ENCODE results near the gene RAPGEF1. TPM values are rescaled to one million over a fixed set of nuclear protein-coding genes. Genes with fewer than 3 reads are reported as not detected.

Gene RAPGEF1
- total RNA-seq, 4 donors from 2014 or later, result 37.5 to 89.0 (median 62.8) TPM

DNA sequence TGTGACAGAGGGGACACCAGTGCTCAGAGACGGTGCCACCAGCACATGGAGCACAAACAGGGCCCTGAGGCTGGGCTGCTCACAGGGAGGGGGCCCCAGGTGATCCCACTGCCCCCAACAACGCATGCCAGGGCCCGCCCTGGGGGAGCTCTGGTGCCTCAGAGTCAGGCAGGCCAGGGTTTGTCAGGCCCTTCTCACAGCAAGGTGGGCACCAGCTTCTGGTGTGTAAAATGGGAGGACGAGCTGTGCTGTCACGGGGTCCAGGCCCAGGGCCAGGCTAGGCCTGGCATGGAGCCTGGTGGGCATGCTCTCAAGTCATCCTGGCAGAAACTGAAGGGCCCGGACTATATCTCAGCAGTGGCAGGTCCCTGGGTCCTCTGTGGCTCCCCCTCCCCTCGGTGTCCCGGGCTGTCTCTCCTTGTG, 160.1 kb downstream of the RAPGEF1 start:
- DNase-seq (ENCODE audit: low spot score), result no peak
- ATAC-seq (ENCODE audit: low FRiP score), result no peak
- TF ChIP-seq, protein P1, sequence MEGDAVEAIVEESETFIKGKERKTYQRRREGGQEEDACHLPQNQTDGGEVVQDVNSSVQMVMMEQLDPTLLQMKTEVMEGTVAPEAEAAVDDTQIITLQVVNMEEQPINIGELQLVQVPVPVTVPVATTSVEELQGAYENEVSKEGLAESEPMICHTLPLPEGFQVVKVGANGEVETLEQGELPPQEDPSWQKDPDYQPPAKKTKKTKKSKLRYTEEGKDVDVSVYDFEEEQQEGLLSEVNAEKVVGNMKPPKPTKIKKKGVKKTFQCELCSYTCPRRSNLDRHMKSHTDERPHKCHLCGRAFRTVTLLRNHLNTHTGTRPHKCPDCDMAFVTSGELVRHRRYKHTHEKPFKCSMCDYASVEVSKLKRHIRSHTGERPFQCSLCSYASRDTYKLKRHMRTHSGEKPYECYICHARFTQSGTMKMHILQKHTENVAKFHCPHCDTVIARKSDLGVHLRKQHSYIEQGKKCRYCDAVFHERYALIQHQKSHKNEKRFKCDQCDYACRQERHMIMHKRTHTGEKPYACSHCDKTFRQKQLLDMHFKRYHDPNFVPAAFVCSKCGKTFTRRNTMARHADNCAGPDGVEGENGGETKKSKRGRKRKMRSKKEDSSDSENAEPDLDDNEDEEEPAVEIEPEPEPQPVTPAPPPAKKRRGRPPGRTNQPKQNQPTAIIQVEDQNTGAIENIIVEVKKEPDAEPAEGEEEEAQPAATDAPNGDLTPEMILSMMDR (IDR thresholded peaks at IDR 0.05), result no peak

DNA sequence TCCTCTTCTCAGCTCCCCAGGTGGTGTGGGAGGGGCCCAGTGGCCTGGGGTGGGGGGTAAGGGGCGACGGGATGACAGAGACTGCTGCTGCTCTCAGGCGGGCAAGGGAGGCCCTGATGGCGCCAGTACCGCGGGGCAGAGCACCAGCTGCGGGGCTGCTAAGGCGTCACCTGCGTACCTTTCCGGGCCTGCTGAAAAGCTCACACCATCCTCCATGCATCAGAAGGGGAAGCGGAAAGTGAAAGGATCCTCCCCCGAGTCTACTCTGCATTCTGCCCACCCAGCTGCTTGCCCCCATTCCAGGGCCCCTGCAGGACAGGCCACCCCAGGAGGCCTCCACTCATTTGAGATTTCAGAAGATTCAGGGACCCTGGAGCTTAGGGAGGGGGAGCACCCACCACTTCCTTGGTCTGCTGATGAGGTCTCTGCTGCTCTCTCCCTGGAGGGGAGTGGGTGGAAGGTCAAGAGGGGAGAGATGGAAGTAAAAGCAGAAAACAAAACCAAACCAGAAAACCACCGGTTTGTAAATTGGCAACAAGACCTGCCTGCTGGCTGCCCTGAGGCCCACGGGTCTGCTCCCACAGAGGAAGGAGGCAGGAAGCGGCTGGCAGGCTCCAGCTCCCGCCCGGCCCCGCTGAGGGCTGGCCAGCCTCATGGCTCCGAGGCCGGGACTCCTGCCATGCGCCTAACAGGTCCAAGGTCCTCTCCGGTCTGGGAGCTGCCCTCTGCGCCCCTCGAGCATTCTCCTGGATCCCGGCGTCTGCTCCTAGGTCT, 161.0 kb downstream of the RAPGEF1 start:
- TF ChIP-seq, protein P1 (IDR thresholded peaks at IDR 0.05), result no peak
- ATAC-seq (ENCODE audit: low FRiP score) (no peak), DNase-seq (ENCODE audit: low spot score) (no peak)

DNA sequence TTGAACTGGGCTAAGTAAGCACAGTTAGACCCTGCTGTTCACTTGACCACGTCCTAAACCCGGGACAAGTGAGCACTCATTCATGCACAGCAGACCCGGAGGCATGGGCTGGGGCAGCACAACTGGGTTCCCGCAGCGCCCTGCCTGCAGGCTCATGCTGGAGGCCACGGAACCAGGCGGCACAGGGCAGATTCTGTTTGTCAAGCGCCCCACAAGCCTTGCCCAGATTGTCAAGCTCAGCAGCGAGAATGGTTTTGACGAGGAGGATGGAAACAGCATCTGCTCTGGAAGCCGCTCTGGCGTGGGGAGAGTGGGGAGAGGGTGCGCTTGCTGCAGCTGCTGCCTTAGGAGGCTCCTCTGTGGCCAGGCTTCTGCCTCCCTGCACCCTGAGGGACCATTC, 161.9 kb downstream of the RAPGEF1 start:
- DNase-seq (ENCODE audit: low spot score) (no peak), ATAC-seq (ENCODE audit: low FRiP score) (no peak)
- TF ChIP-seq, protein P1 (IDR thresholded peaks at IDR 0.05), result no peak

DNA sequence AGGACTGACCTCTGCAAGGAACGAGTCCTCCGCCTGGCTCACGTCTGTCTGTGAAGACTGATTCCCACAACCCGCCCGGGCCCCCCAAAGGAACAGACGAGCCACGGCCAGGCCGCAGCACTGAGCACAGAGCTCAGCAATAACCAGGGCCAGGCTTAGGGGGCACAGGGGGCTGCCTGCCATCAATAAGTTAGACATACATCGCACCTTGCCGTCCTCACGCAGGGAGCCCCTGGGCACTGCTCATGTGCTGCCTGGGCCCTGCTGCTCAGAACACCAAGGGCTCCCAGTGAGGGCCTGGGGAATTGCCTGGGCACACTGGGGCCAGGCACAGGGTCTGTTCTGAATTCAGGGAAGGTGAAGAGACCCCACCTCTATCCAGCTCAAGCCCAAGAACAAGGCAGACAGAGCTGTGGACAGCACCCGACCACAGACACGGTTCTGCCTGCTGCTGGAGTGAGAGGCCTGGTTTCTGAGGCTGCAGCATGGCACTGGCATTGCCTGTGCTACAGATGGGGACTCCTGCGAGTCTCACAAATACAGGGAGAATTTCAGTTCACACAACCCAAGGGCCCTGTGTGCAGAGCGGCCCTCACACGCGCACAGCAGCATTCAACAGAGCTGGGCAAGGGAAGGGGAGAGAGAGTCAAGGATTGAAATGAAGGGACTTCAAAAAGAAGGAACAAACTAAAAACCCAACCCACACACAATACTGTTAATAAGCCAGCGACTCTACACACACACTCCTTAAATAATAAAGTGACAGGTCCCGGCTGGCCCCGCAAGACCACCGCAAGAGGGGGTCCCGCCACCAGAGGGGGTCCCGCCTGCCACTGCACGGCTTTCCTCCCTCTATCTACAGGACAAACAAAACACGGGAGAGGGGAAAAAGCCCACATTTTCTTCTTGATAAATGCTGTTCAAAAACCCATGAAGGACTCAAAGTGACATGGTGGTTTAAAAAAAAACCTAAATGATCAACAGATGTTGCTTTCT, 162.6 kb downstream of the RAPGEF1 start:
- TF ChIP-seq, protein P1 (IDR thresholded peaks at IDR 0.05), result no peak
- DNase-seq (ENCODE audit: low spot score) (no peak), ATAC-seq (ENCODE audit: low FRiP score) (no peak)

DNA sequence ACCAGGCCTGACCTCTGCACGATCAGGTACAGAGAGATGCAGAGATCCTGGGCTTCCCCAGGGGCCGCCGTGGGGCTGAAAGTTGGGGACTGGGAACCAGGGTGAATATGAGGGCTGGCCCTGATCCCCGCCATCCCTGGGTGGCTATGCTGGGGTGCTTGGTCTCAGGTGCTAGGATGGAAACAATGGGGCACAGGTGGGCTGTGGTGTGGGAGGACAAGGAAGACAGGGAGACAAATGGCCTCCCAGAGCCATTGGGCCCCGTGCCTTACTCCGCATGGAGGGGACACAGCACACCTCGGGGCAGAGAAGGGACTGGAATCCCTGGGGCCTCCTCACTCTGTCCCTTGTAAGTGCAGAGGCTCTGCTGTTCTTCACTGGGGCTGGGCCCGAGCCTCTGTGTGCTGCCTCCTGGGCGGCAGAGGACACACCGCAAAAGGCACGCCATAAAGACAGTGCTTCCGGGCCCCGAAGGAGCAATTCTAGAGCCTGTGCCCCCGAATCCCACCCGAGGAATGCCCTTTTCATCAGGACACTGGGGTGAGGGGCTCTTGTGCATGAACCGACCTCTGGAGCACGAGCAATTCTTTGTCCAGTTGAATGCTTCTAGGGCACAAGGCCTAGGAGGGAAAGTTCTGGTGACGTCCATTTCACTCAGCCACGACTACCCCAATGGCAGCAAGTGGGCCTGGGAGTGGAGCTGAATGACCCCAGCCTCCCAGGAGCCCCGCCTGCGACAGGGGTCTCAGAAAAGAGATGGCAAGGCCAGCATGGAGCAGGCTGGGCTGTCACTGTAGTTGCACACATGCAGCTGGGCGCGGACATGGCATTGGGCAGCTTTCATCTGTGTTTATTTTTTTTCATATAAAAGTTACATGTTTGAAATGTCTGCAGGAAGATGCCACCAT, 163.7 kb downstream of the RAPGEF1 start:
- DNase-seq (ENCODE audit: low spot score), result no peak
- no peak for ATAC-seq (ENCODE audit: low FRiP score)
- TF ChIP-seq, protein P1 (IDR thresholded peaks at IDR 0.05), result no peak
